HCT116 (cell line): Measurements from ENCODE around the gene TIPARP. TPM values are rescaled to one million over a fixed set of nuclear protein-coding genes. Genes with fewer than 3 reads are reported as not detected.

ENCODE experiments used
- ATAC-seq: fragments of 200-7000 bp; cut with Tn5 transposase; 2 replicates; pipeline ENCODE4 v1.9.1; 2020; ENCODE audit warnings: mild to moderate bottlenecking, moderate library complexity
- BruUV-seq: library from RNA; stranded (reverse); fragments of 400-500 nt; replicated peaks from 2 replicates; lab custom pipeline; 2021; lab: Mats Ljungman, UMichigan
- CTCF ChIA-PET: fragments of 300-600 bp; sonication (Branson Sonifier 250); formaldehyde crosslinking; loops from one replicate; lab custom pipeline; 2021; ENCODE audit warnings: antibody characterized with exemption; lab: Charles Lee
- POLR2A ChIA-PET: fragments of 300-600, 350-600 bp; sonication (Branson Sonifier 250); formaldehyde crosslinking; loops from one replicate; lab custom pipeline; 2021; ENCODE audit warnings: antibody characterized with exemption; lab: Charles Lee
- RAD21 ChIA-PET, 2 experiments: fragments of 300-600 bp; sonication (Branson Sonifier 250); formaldehyde crosslinking; loops; one replicate each; lab custom pipeline; 2023; ENCODE audit warnings: low total read pairs in 2 of 2; ENCODE audit not compliant: uncharacterized antibody in 2 of 2, unreplicated experiment in 2 of 2, low non-redundant PET in 1 of 2; lab: Charles Lee
- DNase-seq: peaks from one replicate; pipeline ENCODE4 v3.0.0-alpha.2; 2010; ENCODE audit warnings: low read depth, low spot score
- H2AFZ ChIP-seq: fragments of 200-600 bp; shearing (Covaris generic), sonication (generic); 2 replicates; pipeline ENCODE4 v1.6.1; 2017; ENCODE audit warnings: low read depth, mixed run types, mixed read lengths, antibody characterized with exemption, low read length; ENCODE audit not compliant: poor library complexity, severe bottlenecking
- H3K27ac ChIP-seq: 2 replicates; pipeline ENCODE4 v1.5.1; 2012; ENCODE audit warnings: low read depth, low read length
- H3K27me3 ChIP-seq: fragments of 200-600 bp; sonication (generic); 2 replicates; pipeline ENCODE4 v1.6.1; 2016; ENCODE audit warnings: mixed run types, low read length, mixed read lengths; ENCODE audit not compliant: insufficient read depth
- H3K36me3 ChIP-seq, 2 experiments: fragments of 200-500 bp in 1 of 2; fragments of 200-600 bp in 1 of 2; sonication (Bioruptor generic) in 1 of 2; sonication (generic) in 1 of 2; 2 replicates each; pipeline versions ENCODE4 v1.5.1 to v1.6.1; 2014 to 2016; ENCODE audit warnings: low read length in 2 of 2, inconsistent platforms in 1 of 2, mixed read lengths in 1 of 2, mixed run types in 1 of 2; ENCODE audit not compliant: insufficient read depth in 2 of 2, control insufficient read depth in 1 of 2
- H3K4me1 ChIP-seq, 2 experiments: fragments of 200-600 bp in 1 of 2; sonication (generic) in 1 of 2; 2 replicates each; pipeline versions ENCODE4 v1.5.1 to v1.6.1; 2012 to 2017; ENCODE audit warnings: low read length in 2 of 2, inconsistent platforms in 1 of 2, mild to moderate bottlenecking in 1 of 2, mixed read lengths in 1 of 2, mixed run types in 1 of 2, moderate library complexity in 1 of 2; ENCODE audit not compliant: insufficient read depth in 2 of 2, control insufficient read depth in 1 of 2
- H3K4me2 ChIP-seq: fragments of 200-600 bp; sonication (generic); 2 replicates; pipeline ENCODE4 v1.6.1; 2017; ENCODE audit warnings: mixed run types, low read length, mixed read lengths
- H3K4me3 ChIP-seq, 2 experiments: fragments of 200-600 bp in 1 of 2; sonication (generic) in 1 of 2; replicated peaks in 1 of 2; 2 replicates each; pipeline ENCODE4 v1.5.1; 2011 to 2016; ENCODE audit warnings: low read length in 2 of 2, control low read depth in 1 of 2, low read depth in 1 of 2, mild to moderate bottlenecking in 1 of 2, mixed read lengths in 1 of 2, mixed run types in 1 of 2
- H3K79me2 ChIP-seq: fragments of 200-600 bp; sonication (generic); 2 replicates; pipeline ENCODE4 v1.6.1; 2017; ENCODE audit warnings: mild to moderate bottlenecking, mixed run types, low read length, moderate library complexity, mixed read lengths; ENCODE audit not compliant: insufficient read depth
- H3K9ac ChIP-seq: fragments of 200-600 bp; sonication (generic); 2 replicates; pipeline ENCODE4 v1.6.1; 2016; ENCODE audit warnings: low read length, mixed read lengths
- H3K9me2 ChIP-seq: fragments of 200-600 bp; sonication (generic), shearing (Covaris generic); 2 replicates; pipeline ENCODE4 v1.6.1; 2017; ENCODE audit warnings: mixed run types, mild to moderate bottlenecking, moderate library complexity; ENCODE audit not compliant: insufficient read depth
- H3K9me3 ChIP-seq, 2 experiments: fragments of 200-500 bp in 1 of 2; fragments of 200-600 bp in 1 of 2; sonication (Bioruptor generic) in 1 of 2; sonication (generic) in 1 of 2; 2 replicates each; pipeline ENCODE4 v1.6.1; 2014 to 2017; ENCODE audit warnings: low read length in 2 of 2, mixed read lengths in 2 of 2, inconsistent platforms in 1 of 2, low read depth in 1 of 2, mild to moderate bottlenecking in 1 of 2, mixed run types in 1 of 2, moderate library complexity in 1 of 2; ENCODE audit not compliant: control insufficient read depth in 1 of 2, insufficient read depth in 1 of 2
- H4K20me1 ChIP-seq: fragments of 200-600 bp; sonication (generic), shearing (Covaris generic); 2 replicates; pipeline ENCODE4 v1.6.1; 2017; ENCODE audit warnings: mixed run types, mild to moderate bottlenecking, moderate library complexity; ENCODE audit not compliant: insufficient read depth
- EGR1 ChIP-seq: IDR thresholded peaks from 2 replicates; pipeline ENCODE4 v1.6.1; 2012; ENCODE audit warnings: low read depth
- TCF7L2 ChIP-seq: IDR thresholded peaks from 2 replicates; pipeline ENCODE4 v1.7.0; 2011; ENCODE audit warnings: borderline replicate concordance, inconsistent platforms; ENCODE audit not compliant: insufficient read depth, insufficient read length; ENCODE audit errors: extremely low read depth
- intact Hi-C: fragments of 100-400 bp; cut with micrococcal nuclease; formaldehyde crosslinking; loops from 2 replicates; pipeline ENCODE4 v1.10.0; 2022
- total RNA-seq: library from RNA; stranded (reverse); gene quantifications from one replicate; pipeline ENCODE4 v1.2.1, GENCODE V29; 2021; ENCODE audit not compliant: unreplicated experiment
- TF ChIP-seq, protein P1 (sequence below): IDR thresholded peaks from 2 replicates; pipeline ENCODE4 v1.6.1; 2012
- TF ChIP-seq, protein P2 (sequence below): IDR thresholded peaks from 2 replicates; pipeline ENCODE4 v1.6.1; 2011; ENCODE audit warnings: mild to moderate bottlenecking, low read length, moderate library complexity; ENCODE audit not compliant: insufficient replicate concordance; ENCODE audit errors: extremely low read depth

TIPARP gene
- total RNA-seq, 1 experiment from 2014 or later, result 51.3 TPM

DNA sequence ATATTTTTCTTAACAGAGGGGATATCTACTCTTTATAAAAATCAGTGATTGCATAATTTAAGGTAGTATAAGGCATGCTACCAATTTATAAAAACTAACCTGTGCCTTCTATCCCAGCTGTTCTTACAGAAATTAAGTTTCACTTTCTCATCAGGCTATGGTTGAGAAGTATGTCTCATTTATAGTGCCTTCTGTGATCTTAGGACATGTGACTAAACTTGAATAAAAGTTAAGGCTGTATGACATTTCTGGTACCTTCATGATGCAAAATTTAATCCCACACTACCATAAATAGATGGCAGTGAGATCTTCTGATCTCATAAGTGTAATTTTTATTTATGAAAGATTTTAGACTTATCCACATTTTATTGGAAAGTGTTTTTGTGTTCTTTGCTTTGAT is 12.6 kb downstream of the TIPARP start:
- ATAC-seq, result no peak
- no peak for DNase-seq
- ChIA-PET RAD21 (no interaction called here), POLR2A (no interaction called here), CTCF (no interaction called here)
- peaks cover 84% of the 10 kb centered on the region for H4K20me1 ChIP-seq
- no peak for TF ChIP-seq TCF7L2
- peaks cover 100% of the 10 kb centered on the region for H3K79me2 ChIP-seq
- H3K27ac ChIP-seq, result no peak overlapping the region
- BruUV-seq, result no TSS peak
- H3K4me2 ChIP-seq, result no peak overlapping the region
- H3K9me3 ChIP-seq, result no peaks in the 10 kb centered on the region
- no peaks in the 10 kb centered on the region for H3K9me2 ChIP-seq
- no peaks in the 10 kb centered on the region for H3K27me3 ChIP-seq
- H3K36me3 ChIP-seq, result peaks cover 0 to 21% of the 10 kb centered on the region in 2 experiments; a peak in 2 of 4 replicates
- H3K9ac ChIP-seq, result no peak overlapping the region
- peaks cover 0 to 40% of the 10 kb centered on the region in 2 experiments; a peak in 1 of 4 replicates for H3K4me1 ChIP-seq
- intact Hi-C loops, result no loop called here
- H3K4me3 ChIP-seq, result no peak overlapping the region
- H2AFZ ChIP-seq, result no peak overlapping the region

DNA sequence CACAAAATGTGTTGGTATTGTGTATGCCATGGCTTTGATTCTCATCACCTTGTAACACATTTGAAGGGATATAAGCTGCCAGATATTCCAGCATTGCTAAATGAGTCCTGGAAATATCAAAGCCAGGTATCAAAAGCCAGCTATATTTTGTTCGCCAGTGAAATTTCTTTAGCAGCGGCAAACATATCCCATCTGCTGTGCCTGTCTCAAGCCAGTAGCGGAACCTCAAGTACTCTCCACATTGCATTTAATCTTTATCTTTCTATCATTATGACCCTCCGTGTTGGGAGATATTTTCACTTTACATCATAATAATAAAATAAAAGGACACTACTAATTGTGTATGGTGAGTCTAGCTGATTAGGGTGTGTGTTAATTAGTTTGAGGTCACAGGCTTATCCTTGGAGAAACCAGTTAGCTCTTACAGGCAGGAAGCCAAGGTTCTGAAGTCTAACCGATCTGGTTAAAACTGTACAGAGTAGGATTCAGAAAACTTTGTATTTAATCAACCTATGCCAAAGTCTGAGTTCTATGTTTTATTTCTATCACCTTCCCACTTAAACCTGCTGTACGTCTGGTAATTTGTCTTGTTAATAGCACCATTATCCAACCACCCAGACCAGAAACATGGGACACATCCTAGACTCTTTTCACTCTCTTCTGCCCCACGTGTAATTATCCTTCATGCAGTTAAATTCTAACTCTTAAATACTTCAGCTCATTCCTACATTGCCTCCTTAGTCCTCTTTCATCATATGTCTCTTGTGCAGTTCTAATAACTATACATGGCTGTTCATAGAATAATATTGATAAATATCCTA is 14.5 kb downstream of the TIPARP start:
- Histone ChIP-seq H3K4me2 (no peak overlapping the region), H3K27ac (no peak overlapping the region), H4K20me1 (peaks cover 79% of the 10 kb centered on the region), H3K79me2 (peaks cover 100% of the 10 kb centered on the region), H3K4me3 (no peak overlapping the region), H3K9ac (no peak overlapping the region), H3K9me3 (no peaks in the 10 kb centered on the region), H3K4me1 (peaks cover 0 to 36% of the 10 kb centered on the region in 2 experiments; a peak in 1 of 4 replicates), H3K9me2 (no peaks in the 10 kb centered on the region), H2AFZ (no peak overlapping the region), H3K36me3 (peaks cover 0 to 29% of the 10 kb centered on the region in 2 experiments; a peak in 2 of 4 replicates), H3K27me3 (no peaks in the 10 kb centered on the region)
- ChIA-PET RAD21 (no interaction called here), CTCF (no interaction called here), POLR2A (no interaction called here)
- DNase-seq (no peak), ATAC-seq (no peak)
- TF ChIP-seq, protein P1, sequence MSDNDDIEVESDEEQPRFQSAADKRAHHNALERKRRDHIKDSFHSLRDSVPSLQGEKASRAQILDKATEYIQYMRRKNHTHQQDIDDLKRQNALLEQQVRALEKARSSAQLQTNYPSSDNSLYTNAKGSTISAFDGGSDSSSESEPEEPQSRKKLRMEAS, result no peak
- TF ChIP-seq TCF7L2 (no peak), EGR1 (no peak)
- TF ChIP-seq, protein P2, sequence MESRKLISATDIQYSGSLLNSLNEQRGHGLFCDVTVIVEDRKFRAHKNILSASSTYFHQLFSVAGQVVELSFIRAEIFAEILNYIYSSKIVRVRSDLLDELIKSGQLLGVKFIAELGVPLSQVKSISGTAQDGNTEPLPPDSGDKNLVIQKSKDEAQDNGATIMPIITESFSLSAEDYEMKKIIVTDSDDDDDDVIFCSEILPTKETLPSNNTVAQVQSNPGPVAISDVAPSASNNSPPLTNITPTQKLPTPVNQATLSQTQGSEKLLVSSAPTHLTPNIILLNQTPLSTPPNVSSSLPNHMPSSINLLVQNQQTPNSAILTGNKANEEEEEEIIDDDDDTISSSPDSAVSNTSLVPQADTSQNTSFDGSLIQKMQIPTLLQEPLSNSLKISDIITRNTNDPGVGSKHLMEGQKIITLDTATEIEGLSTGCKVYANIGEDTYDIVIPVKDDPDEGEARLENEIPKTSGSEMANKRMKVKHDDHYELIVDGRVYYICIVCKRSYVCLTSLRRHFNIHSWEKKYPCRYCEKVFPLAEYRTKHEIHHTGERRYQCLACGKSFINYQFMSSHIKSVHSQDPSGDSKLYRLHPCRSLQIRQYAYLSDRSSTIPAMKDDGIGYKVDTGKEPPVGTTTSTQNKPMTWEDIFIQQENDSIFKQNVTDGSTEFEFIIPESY, result no peak
- intact Hi-C loops, result no loop called here
- no TSS peak for BruUV-seq
